PC-3 (cell line): ENCODE results near the gene PCDHA3. TPM values are rescaled to one million over a fixed set of nuclear protein-coding genes. Genes with fewer than 3 reads are reported as not detected.
"Not testable (repeated sequence)": the region's sequence is repeated elsewhere in the genome, so short reads cannot be mapped to it uniquely, and the experiment has no call there.

ENCODE experiments used
- ATAC-seq: fragments of 200-7000 bp; cut with Tn5 transposase; 2 replicates; pipeline ENCODE4 v1.9.1; 2020; ENCODE audit warnings: mild to moderate bottlenecking, moderate library complexity
- BruUV-seq: library from RNA; stranded (reverse); fragments of 400-500 nt; replicated peaks from 2 replicates; lab custom pipeline; 2021; lab: Mats Ljungman, UMichigan
- CTCF ChIA-PET: fragments of 300-600 bp; sonication (Branson Sonifier 250); formaldehyde crosslinking; loops from one replicate; lab custom pipeline; 2022; ENCODE audit warnings: antibody characterized with exemption; lab: Charles Lee
- POLR2A ChIA-PET: fragments of 300-600 bp; sonication (Branson Sonifier 250); formaldehyde crosslinking; loops from one replicate; lab custom pipeline; 2022; ENCODE audit warnings: antibody characterized with exemption; ENCODE audit not compliant: unreplicated experiment; lab: Charles Lee
- DNase-seq: peaks from one replicate; pipeline ENCODE4 v3.0.0-alpha.2; 2015
- H2AFZ ChIP-seq: fragments of 300-600 bp; sonication (generic); 2 replicates; pipeline ENCODE4 v1.6.0; 2016; ENCODE audit warnings: antibody characterized with exemption, low read length
- H3F3A ChIP-seq: fragments of 300-600 bp; sonication (generic); one replicate; pipeline ENCODE4 v1.6.0; 2017; ENCODE audit warnings: antibody characterized with exemption, low read length, control low read depth, mild to moderate bottlenecking; ENCODE audit not compliant: unreplicated experiment
- H3K27ac ChIP-seq: fragments of 300-600 bp; sonication (generic); 2 replicates; pipeline ENCODE4 v1.5.1; 2016; ENCODE audit warnings: mild to moderate bottlenecking, low read length
- H3K27me3 ChIP-seq: fragments of 300-600 bp; sonication (generic); 2 replicates; pipeline ENCODE4 v1.6.1; 2016; ENCODE audit warnings: low read length, mixed read lengths
- H3K36me3 ChIP-seq: fragments of 300-600 bp; sonication (generic); 2 replicates; pipeline ENCODE4 v1.6.1; 2016; ENCODE audit warnings: low read depth, mixed run types, low read length, mixed read lengths
- H3K4me1 ChIP-seq: fragments of 300-600 bp; sonication (generic); 2 replicates; pipeline ENCODE4 v1.5.1; 2016; ENCODE audit warnings: low read length; ENCODE audit not compliant: insufficient read depth
- H3K4me2 ChIP-seq: fragments of 300-600 bp; sonication (generic); 2 replicates; pipeline ENCODE4 v1.6.0; 2016; ENCODE audit warnings: low read length
- H3K4me3 ChIP-seq: fragments of 300-600 bp; sonication (generic); 2 replicates; pipeline ENCODE4 v1.5.1; 2016; ENCODE audit warnings: mild to moderate bottlenecking, low read length, mixed read lengths
- H3K79me2 ChIP-seq: fragments of 300-600 bp; sonication (generic); 2 replicates; pipeline ENCODE4 v1.6.1; 2017; ENCODE audit warnings: low read length, mixed read lengths
- H3K9ac ChIP-seq: fragments of 300-600 bp; sonication (generic); 2 replicates; pipeline ENCODE4 v1.6.0; 2016; ENCODE audit warnings: mild to moderate bottlenecking, low read length
- H3K9me2 ChIP-seq: fragments of 300-600 bp; sonication (generic); replicated peaks from 2 replicates; pipeline ENCODE4 v1.6.1; 2016; ENCODE audit warnings: mixed run types, low read length, mixed read lengths
- H3K9me3 ChIP-seq: fragments of 300-600 bp; sonication (generic); 2 replicates; pipeline ENCODE4 v1.6.1; 2016; ENCODE audit warnings: low read length, mixed read lengths
- H4K20me1 ChIP-seq: fragments of 300-600 bp; sonication (generic); 2 replicates; pipeline ENCODE4 v1.6.1; 2016; ENCODE audit warnings: low read length, mixed read lengths
- EZH2 ChIP-seq: fragments of 300-600 bp; sonication (generic); IDR thresholded peaks from one replicate; pipeline ENCODE4 v1.6.1; 2017; ENCODE audit warnings: antibody characterized with exemption, mild to moderate bottlenecking, low read length; ENCODE audit not compliant: unreplicated experiment
- EZH2phosphoT487 ChIP-seq: fragments of 300-600 bp; sonication (generic); IDR thresholded peaks from 2 replicates; pipeline ENCODE4 v1.6.1; 2018; ENCODE audit warnings: mild to moderate bottlenecking, antibody characterized with exemption, low read length, borderline replicate concordance
- intact Hi-C: fragments of 100-400 bp; cut with micrococcal nuclease; formaldehyde crosslinking; loops from 2 replicates; pipeline ENCODE4 v1.9.0; 2023
- total RNA-seq: library from RNA; depleted of rRNA; stranded (reverse); fragments of >200 nt; gene quantifications from 2 replicates; pipeline ENCODE4 v1.2.3, GENCODE V29; 2014
- TF ChIP-seq, protein P1 (sequence below): fragments of 300-600 bp; sonication (generic); conservative IDR thresholded peaks from 2 replicates; pipeline ENCODE4 v1.5.1; 2017; ENCODE audit warnings: antibody characterized with exemption, low read depth, mild to moderate bottlenecking, low read length

Gene PCDHA3
- total RNA-seq, 1 experiment from 2014 or later: not detected

DNA sequence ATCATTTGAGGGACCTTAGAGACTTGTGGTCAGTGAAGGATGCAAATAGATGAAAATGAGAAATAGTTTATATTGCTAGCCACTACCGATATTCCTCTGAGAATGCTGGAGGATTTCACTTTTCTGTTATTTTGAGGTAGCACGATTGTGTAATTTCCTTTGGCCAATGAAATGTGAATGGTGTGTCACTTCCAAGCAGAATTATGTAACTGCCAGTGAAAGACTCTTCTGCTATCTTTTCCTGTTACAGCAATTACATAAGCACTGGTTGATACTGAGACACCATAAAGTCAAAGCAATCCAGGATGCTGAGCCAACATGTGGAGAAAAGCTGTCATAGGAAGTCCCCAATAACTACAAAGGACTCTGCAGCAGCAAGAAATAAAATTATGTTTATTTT, 9.8 kb upstream of the PCDHA3 start:
- Histone ChIP-seq H3F3A (no peaks in the 10 kb centered on the region), H3K27me3 (no peaks in the 10 kb centered on the region), H3K4me1 (no peaks in the 10 kb centered on the region), H3K9ac (no peak overlapping the region), H3K4me3 (no peak overlapping the region), H3K4me2 (no peak overlapping the region), H3K9me3 (peaks cover 18% of the 10 kb centered on the region), H3K79me2 (no peaks in the 10 kb centered on the region), H3K27ac (no peak overlapping the region), H3K9me2 (no peaks in the 10 kb centered on the region), H3K36me3 (peaks cover 2% of the 10 kb centered on the region; the same call in 1 of the 2 replicates), H4K20me1 (no peaks in the 10 kb centered on the region), H2AFZ (no peak overlapping the region)
- ChIA-PET CTCF (no interaction called here), POLR2A (no interaction called here)
- intact Hi-C loops: no loop called here
- DNase-seq: no peak
- ATAC-seq: no peak
- no TSS peak for BruUV-seq
- TF ChIP-seq EZH2 (no peak), EZH2phosphoT487 (no peak)
- TF ChIP-seq, protein P1, sequence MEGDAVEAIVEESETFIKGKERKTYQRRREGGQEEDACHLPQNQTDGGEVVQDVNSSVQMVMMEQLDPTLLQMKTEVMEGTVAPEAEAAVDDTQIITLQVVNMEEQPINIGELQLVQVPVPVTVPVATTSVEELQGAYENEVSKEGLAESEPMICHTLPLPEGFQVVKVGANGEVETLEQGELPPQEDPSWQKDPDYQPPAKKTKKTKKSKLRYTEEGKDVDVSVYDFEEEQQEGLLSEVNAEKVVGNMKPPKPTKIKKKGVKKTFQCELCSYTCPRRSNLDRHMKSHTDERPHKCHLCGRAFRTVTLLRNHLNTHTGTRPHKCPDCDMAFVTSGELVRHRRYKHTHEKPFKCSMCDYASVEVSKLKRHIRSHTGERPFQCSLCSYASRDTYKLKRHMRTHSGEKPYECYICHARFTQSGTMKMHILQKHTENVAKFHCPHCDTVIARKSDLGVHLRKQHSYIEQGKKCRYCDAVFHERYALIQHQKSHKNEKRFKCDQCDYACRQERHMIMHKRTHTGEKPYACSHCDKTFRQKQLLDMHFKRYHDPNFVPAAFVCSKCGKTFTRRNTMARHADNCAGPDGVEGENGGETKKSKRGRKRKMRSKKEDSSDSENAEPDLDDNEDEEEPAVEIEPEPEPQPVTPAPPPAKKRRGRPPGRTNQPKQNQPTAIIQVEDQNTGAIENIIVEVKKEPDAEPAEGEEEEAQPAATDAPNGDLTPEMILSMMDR: no peak

DNA sequence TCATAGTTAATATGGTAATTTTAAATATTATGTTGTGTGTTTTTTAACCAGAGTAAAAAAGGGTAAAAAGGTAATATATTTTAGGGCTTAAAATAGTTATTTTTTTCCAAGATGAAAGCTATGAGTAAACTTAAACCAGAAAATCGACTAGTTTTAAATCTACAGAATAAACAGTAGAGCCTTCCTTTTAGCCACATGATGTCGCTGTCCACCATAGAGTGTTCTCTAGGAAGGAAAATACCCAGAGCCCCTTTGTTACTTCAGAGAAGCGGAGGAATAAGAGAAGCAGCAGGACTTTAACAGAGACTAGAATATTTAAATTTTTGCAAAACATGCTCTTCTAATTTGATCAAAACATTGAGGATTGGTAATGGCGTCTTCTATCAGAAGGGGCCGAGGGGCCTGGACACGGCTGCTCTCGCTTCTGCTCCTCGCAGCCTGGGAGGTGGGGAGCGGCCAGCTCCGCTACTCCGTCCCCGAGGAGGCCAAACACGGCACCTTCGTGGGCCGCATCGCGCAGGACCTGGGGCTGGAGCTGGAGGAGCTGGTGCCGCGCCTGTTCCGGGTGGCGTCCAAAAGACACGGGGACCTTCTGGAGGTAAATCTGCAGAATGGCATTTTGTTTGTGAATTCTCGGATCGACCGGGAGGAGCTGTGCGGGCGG, 6.1 kb upstream of the PCDHA3 start, which contains the start of gene PCDHA2:
Gene PCDHA2 (plus strand): TSS at position 258 of the 664 bp plus-strand sequence.
- Histone ChIP-seq H3K4me3 (no peak within 1 kb of the TSS), H3K27me3 (no peaks in the 10 kb centered on the region), H3K4me1 (no peaks in the 10 kb centered on the region), H3K9ac (no peak within 1 kb of the TSS), H3K4me2 (no peak within 1 kb of the TSS), H3K36me3 (peaks cover 2% of the 10 kb centered on the region; the same call in 1 of the 2 replicates), H3K27ac (no peak within 1 kb of the TSS), H4K20me1 (no peaks in the 10 kb centered on the region), H3K9me3 (peaks cover 10% of the 10 kb centered on the region; the same call in 1 of the 2 replicates), H3K9me2 (no peaks in the 10 kb centered on the region), H3F3A (no peaks in the 10 kb centered on the region), H3K79me2 (no peaks in the 10 kb centered on the region), H2AFZ (no peak within 1 kb of the TSS)
- DNase-seq (no peak), ATAC-seq (no peak)
- TF ChIP-seq EZH2 (no peak), EZH2phosphoT487 (no peak)
- TF ChIP-seq, protein P1: no peak
- no TSS peak for BruUV-seq
- CTCF ChIA-PET: no interaction called here
- POLR2A ChIA-PET: no interaction called here
- intact Hi-C loops: no loop called here

DNA sequence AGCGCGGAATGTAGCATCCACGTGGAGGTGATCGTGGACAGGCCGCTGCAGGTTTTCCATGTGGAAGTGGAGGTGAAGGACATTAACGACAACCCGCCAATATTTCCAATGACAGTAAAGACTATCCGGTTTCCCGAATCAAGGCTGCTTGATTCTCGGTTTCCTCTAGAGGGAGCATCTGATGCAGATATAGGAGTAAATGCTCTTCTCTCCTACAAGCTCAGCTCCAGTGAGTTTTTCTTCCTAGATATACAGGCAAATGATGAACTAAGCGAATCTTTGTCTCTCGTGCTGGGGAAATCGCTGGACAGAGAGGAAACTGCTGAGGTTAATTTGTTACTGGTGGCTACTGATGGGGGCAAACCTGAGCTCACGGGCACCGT, 5.6 kb upstream of the PCDHA3 start:
- Histone ChIP-seq H3F3A (no peaks in the 10 kb centered on the region), H3K9me2 (no peaks in the 10 kb centered on the region), H3K27ac (no peak overlapping the region), H3K4me3 (no peak overlapping the region), H3K27me3 (no peaks in the 10 kb centered on the region), H3K9ac (no peak overlapping the region), H3K4me1 (no peaks in the 10 kb centered on the region), H3K79me2 (no peaks in the 10 kb centered on the region), H3K9me3 (peaks cover 9% of the 10 kb centered on the region; the same call in 1 of the 2 replicates), H4K20me1 (no peaks in the 10 kb centered on the region), H3K36me3 (peaks cover 2% of the 10 kb centered on the region; the same call in 1 of the 2 replicates), H2AFZ (no peak overlapping the region), H3K4me2 (no peak overlapping the region)
- no peak for ATAC-seq
- ChIA-PET POLR2A (no interaction called here), CTCF (no interaction called here)
- DNase-seq: no peak
- BruUV-seq: no TSS peak
- intact Hi-C loops: no loop called here
- TF ChIP-seq, protein P1: no peak
- TF ChIP-seq EZH2: no peak
- TF ChIP-seq EZH2phosphoT487: no peak

DNA sequence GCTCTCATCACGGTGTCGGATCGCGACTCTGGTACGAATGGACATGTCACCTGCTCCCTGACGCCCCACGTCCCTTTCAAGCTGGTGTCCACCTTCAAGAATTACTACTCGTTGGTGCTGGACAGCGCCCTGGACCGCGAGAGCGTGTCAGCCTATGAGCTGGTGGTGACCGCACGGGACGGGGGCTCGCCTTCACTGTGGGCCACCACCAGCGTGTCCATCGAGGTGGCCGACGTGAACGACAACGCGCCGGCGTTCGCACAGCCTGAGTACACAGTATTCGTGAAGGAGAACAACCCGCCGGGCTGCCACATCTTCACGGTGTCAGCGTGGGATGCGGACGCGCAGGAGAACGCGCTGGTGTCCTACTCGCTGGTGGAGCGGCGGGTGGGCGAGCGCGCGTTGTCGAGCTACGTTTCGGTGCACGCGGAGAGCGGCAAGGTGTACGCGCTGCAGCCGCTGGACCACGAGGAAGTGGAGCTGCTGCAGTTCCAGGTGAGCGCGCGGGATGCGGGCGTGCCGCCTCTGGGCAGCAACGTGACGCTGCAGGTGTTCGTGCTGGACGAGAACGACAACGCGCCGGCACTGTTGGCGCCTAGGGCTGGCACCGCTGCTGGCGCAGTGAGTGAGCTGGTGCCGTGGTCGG, 4.7 kb upstream of the PCDHA3 start:
- H3K9me3 ChIP-seq, ATAC-seq, intact Hi-C loops, H3K4me2 ChIP-seq, H3K27me3 ChIP-seq, BruUV-seq, H3K27ac ChIP-seq, POLR2A ChIA-PET, H4K20me1 ChIP-seq, H3F3A ChIP-seq, H3K36me3 ChIP-seq, DNase-seq, H3K9ac ChIP-seq, CTCF ChIA-PET, H3K9me2 ChIP-seq, H2AFZ ChIP-seq, H3K4me3 ChIP-seq, H3K4me1 ChIP-seq, H3K79me2 ChIP-seq: not testable (repeated sequence)
